IMR-90 (cell line): ENCODE data around the gene NPDC1. TPM values are rescaled to one million over a fixed set of nuclear protein-coding genes. Genes with fewer than 3 reads are reported as not detected.

Experiments
- ATAC-seq: fragments of 200-7000 bp; cut with Tn5 transposase; 2 replicates; pipeline ENCODE4 v1.9.1; 2020; ENCODE audit warnings: low read depth, mild to moderate bottlenecking, moderate library complexity
- BruUV-seq: library from RNA; stranded (reverse); fragments of 400-500 nt; replicated peaks from 2 replicates; lab custom pipeline; 2021; lab: Mats Ljungman, UMichigan
- CTCF ChIA-PET: fragments of 300-600 bp; formaldehyde crosslinking; extraction: SDS; loops from one replicate; lab custom pipeline; 2021; ENCODE audit warnings: antibody characterized with exemption; lab: Yijun Ruan, JAX
- POLR2A ChIA-PET: fragments of 300-600 bp; sonication (Branson Sonifier 250); formaldehyde crosslinking; loops from one replicate; lab custom pipeline; 2022; ENCODE audit warnings: antibody characterized with exemption; ENCODE audit not compliant: unreplicated experiment; lab: Charles Lee
- DNase-seq: peaks from one replicate; pipeline ENCODE4 v3.0.0; 2013
- H2AFZ ChIP-seq: replicated peaks from 2 replicates; pipeline ENCODE3; 2013; ENCODE audit warnings: low read length, mild to moderate bottlenecking; ENCODE audit not compliant: poor library complexity
- H2AK5ac ChIP-seq: 2 replicates; pipeline ENCODE4 v1.6.1; 2013; ENCODE audit warnings: low read depth, low read length, inconsistent platforms
- H2AK9ac ChIP-seq: replicated peaks from 2 replicates; pipeline ENCODE3; 2013; ENCODE audit warnings: mild to moderate bottlenecking, low read depth, low read length, moderate library complexity; ENCODE audit not compliant: poor library complexity
- H2BK120ac ChIP-seq: 2 replicates; pipeline ENCODE4 v1.6.1; 2013; ENCODE audit warnings: low read depth, low read length, inconsistent platforms
- H2BK15ac ChIP-seq: 3 replicates; pipeline ENCODE4 v1.6.1; 2013; ENCODE audit warnings: low read depth, low read length, inconsistent platforms
- H2BK20ac ChIP-seq: 2 replicates; pipeline ENCODE4 v1.6.1; 2013; ENCODE audit warnings: low read depth, mild to moderate bottlenecking, inconsistent platforms, low read length, moderate library complexity
- H2BK5ac ChIP-seq: 2 replicates; pipeline ENCODE4 v1.6.1; 2013; ENCODE audit warnings: mild to moderate bottlenecking, low read depth, low read length, inconsistent platforms; ENCODE audit not compliant: poor library complexity, severe bottlenecking
- H3K14ac ChIP-seq: replicated peaks from 2 replicates; pipeline ENCODE4 v1.6.1; 2013; ENCODE audit warnings: low read depth, low read length, inconsistent platforms
- H3K18ac ChIP-seq: 2 replicates; pipeline ENCODE4 v1.6.1; 2013; ENCODE audit warnings: low read depth, low read length, control low read depth
- H3K23ac ChIP-seq: 2 replicates; pipeline ENCODE4 v1.6.1; 2013; ENCODE audit warnings: low read depth, low read length, inconsistent platforms
- H3K27ac ChIP-seq: 2 replicates; pipeline ENCODE4 v1.5.1; 2013; ENCODE audit warnings: mild to moderate bottlenecking, control low read depth, low read length; ENCODE audit not compliant: insufficient read depth
- H3K27me3 ChIP-seq: 2 replicates; pipeline ENCODE4 v1.6.1; 2013; ENCODE audit warnings: low read length; ENCODE audit not compliant: control insufficient read depth, insufficient read depth
- H3K36me3 ChIP-seq: 2 replicates; pipeline ENCODE4 v1.6.1; 2013; ENCODE audit warnings: low read length, mixed read lengths; ENCODE audit not compliant: control insufficient read depth, insufficient read depth
- H3K4ac ChIP-seq: 2 replicates; pipeline ENCODE4 v1.6.1; 2013; ENCODE audit warnings: low read depth, low read length, inconsistent platforms
- H3K4me1 ChIP-seq: 2 replicates; pipeline ENCODE4 v1.6.1; 2013; ENCODE audit warnings: low read length, mixed read lengths; ENCODE audit not compliant: control insufficient read depth, insufficient read depth
- H3K4me2 ChIP-seq: 2 replicates; pipeline ENCODE4 v1.6.1; 2013; ENCODE audit warnings: low read depth, mild to moderate bottlenecking, control low read depth, low read length, moderate library complexity
- H3K4me3 ChIP-seq: 2 replicates; pipeline ENCODE4 v1.5.1; 2013; ENCODE audit warnings: low read depth, mild to moderate bottlenecking, control low read depth, low read length, moderate library complexity; ENCODE audit not compliant: insufficient read depth
- H3K56ac ChIP-seq: 2 replicates; pipeline ENCODE4 v1.6.1; 2013; ENCODE audit warnings: low read length, inconsistent platforms; ENCODE audit not compliant: insufficient read depth; ENCODE audit errors: extremely low read depth
- H3K79me1 ChIP-seq, 2 experiments: 2 replicates each; pipeline ENCODE4 v1.6.1; 2013; ENCODE audit warnings: low read length in 2 of 2, inconsistent platforms in 1 of 2, low read depth in 1 of 2
- H3K9ac ChIP-seq: 2 replicates; pipeline ENCODE4 v1.6.1; 2013; ENCODE audit warnings: low read depth, low read length, control low read depth
- H3K9me1 ChIP-seq: 2 replicates; pipeline ENCODE4 v1.6.1; 2013; ENCODE audit warnings: low read length, inconsistent platforms; ENCODE audit not compliant: insufficient read depth
- H3K9me3 ChIP-seq: 2 replicates; pipeline ENCODE4 v1.6.1; 2013; ENCODE audit warnings: low read length; ENCODE audit not compliant: control insufficient read depth, insufficient read depth
- H4K20me1 ChIP-seq: 2 replicates; pipeline ENCODE4 v1.6.1; 2013; ENCODE audit warnings: low read length, inconsistent platforms; ENCODE audit not compliant: insufficient read depth
- H4K5ac ChIP-seq: 2 replicates; pipeline ENCODE4 v1.6.1; 2013; ENCODE audit warnings: mild to moderate bottlenecking, low read depth, low read length, control low read depth
- H4K8ac ChIP-seq, 2 experiments: 2 replicates each; pipeline ENCODE4 v1.6.1; 2013; ENCODE audit warnings: low read depth in 2 of 2, low read length in 2 of 2, control low read depth in 1 of 2, inconsistent platforms in 1 of 2
- H4K91ac ChIP-seq: 2 replicates; pipeline ENCODE4 v1.6.1; 2013; ENCODE audit warnings: low read depth, low read length, inconsistent platforms; ENCODE audit not compliant: insufficient read depth
- BHLHE40 ChIP-seq: fragments of 150-350 bp; IDR thresholded peaks from 2 replicates; pipeline ENCODE4 v1.6.1; 2016; ENCODE audit warnings: mild to moderate bottlenecking, low read depth, low read length
- CEBPB ChIP-seq: IDR thresholded peaks from 2 replicates; pipeline ENCODE4 v1.6.1; 2012; ENCODE audit warnings: low read depth, low read length, improper control_type of control experiment
- CHD1 ChIP-seq: IDR thresholded peaks from 2 replicates; pipeline ENCODE4 v1.6.1; 2012; ENCODE audit warnings: low read depth, low read length, improper control_type of control experiment
- FOS ChIP-seq: fragments of 150-350 bp; IDR thresholded peaks from 2 replicates; pipeline ENCODE4 v1.6.1; 2016; ENCODE audit warnings: low read depth, low read length
- MAZ ChIP-seq: IDR thresholded peaks from 2 replicates; pipeline ENCODE4 v1.6.1; 2012; ENCODE audit warnings: low read depth, mild to moderate bottlenecking, low read length, improper control_type of control experiment, moderate library complexity, borderline replicate concordance
- MXI1 ChIP-seq: IDR thresholded peaks from 2 replicates; pipeline ENCODE4 v1.6.1; 2012; ENCODE audit warnings: low read depth, mild to moderate bottlenecking, low read length, moderate library complexity, borderline replicate concordance
- NFE2L2 ChIP-seq: fragments of 150-350 bp; IDR thresholded peaks from 2 replicates; pipeline ENCODE4 v1.6.1; 2016; ENCODE audit warnings: low read depth, mild to moderate bottlenecking, low read length
- POLR2A ChIP-seq: IDR thresholded peaks from 2 replicates; pipeline ENCODE4 v1.6.1; 2012; ENCODE audit warnings: mild to moderate bottlenecking, low read depth, low read length
- RAD21 ChIP-seq: IDR thresholded peaks from 2 replicates; pipeline ENCODE4 v1.6.1; 2012; ENCODE audit warnings: low read length, improper control_type of control experiment
- RCOR1 ChIP-seq: IDR thresholded peaks from 2 replicates; pipeline ENCODE4 v1.6.1; 2012; ENCODE audit warnings: mild to moderate bottlenecking, low read length, improper control_type of control experiment; ENCODE audit not compliant: insufficient replicate concordance
- RFX5 ChIP-seq: IDR thresholded peaks from 2 replicates; pipeline ENCODE4 v1.8.0; 2012; ENCODE audit warnings: low read depth, mild to moderate bottlenecking, low read length, moderate library complexity
- WGBS, 2 experiments: methylation state at CpG; one replicate each; pipeline versions ENCODE4 v1.1.5 to v1.1.7; 2013; ENCODE audit warnings: missing lambda C conversion rate in 2 of 2; ENCODE audit not compliant: insufficient read length in 1 of 2; ENCODE audit errors: extremely low coverage in 2 of 2; 5-methylcytosine and 5-hydroxymethylcytosine counted together
- dilution Hi-C: fragments of 300-500 bp; cut with HindIII; formaldehyde crosslinking; loops from one replicate; pipeline ENCODE4 v1.14.3; 2018; ENCODE audit warnings: low sequenced_read_pairs; ENCODE audit not compliant: unreplicated experiment
- in situ Hi-C: fragments of 300-500 bp; cut with MboI; formaldehyde crosslinking; loops from 3 replicates; pipeline ENCODE4 v1.14.3; 2019; ENCODE audit warnings: low sequenced_read_pairs, inconsistent platforms, mixed read lengths
- intact Hi-C: fragments of 100-400 bp; cut with micrococcal nuclease; formaldehyde crosslinking; loops from 2 replicates; pipeline ENCODE4 v1.10.0; 2022
- polyA plus RNA-seq, 3 experiments: library from polyadenylated mRNA; depleted of rRNA; stranded (reverse); fragments of >200 nt; gene quantifications; 2 replicates each; pipeline ENCODE4 v1.2.3, GENCODE V29; 2012; ENCODE audit warnings: low replicate concordance in 1 of 3
- total RNA-seq: library from RNA; depleted of rRNA; stranded (reverse); fragments of >200 nt; gene quantifications from 2 replicates; pipeline ENCODE4 v1.2.3, GENCODE V29; 2012
- TF ChIP-seq, protein P1 (sequence below): fragments of 150-350 bp; IDR thresholded peaks from 2 replicates; pipeline ENCODE4 v1.6.1; 2016; ENCODE audit warnings: low read depth, mild to moderate bottlenecking, low read length, moderate library complexity, borderline replicate concordance
- TF ChIP-seq, protein P2 (sequence below): fragments of 150-350 bp; IDR thresholded peaks from 2 replicates; pipeline ENCODE4 v1.6.1; 2017; ENCODE audit warnings: mild to moderate bottlenecking, antibody characterized with exemption, low read length, low read depth
- TF ChIP-seq, protein P3 (sequence below): conservative IDR thresholded peaks from 2 replicates; pipeline ENCODE4 v1.5.1; 2012; ENCODE audit warnings: mild to moderate bottlenecking, low read depth, low read length, improper control_type of control experiment

NPDC1 gene
- total and polyA plus RNA-seq, 2 of the 4 experiments (the other 2 are of a cell fraction), result 2.7 to 58.1 TPM

DNA sequence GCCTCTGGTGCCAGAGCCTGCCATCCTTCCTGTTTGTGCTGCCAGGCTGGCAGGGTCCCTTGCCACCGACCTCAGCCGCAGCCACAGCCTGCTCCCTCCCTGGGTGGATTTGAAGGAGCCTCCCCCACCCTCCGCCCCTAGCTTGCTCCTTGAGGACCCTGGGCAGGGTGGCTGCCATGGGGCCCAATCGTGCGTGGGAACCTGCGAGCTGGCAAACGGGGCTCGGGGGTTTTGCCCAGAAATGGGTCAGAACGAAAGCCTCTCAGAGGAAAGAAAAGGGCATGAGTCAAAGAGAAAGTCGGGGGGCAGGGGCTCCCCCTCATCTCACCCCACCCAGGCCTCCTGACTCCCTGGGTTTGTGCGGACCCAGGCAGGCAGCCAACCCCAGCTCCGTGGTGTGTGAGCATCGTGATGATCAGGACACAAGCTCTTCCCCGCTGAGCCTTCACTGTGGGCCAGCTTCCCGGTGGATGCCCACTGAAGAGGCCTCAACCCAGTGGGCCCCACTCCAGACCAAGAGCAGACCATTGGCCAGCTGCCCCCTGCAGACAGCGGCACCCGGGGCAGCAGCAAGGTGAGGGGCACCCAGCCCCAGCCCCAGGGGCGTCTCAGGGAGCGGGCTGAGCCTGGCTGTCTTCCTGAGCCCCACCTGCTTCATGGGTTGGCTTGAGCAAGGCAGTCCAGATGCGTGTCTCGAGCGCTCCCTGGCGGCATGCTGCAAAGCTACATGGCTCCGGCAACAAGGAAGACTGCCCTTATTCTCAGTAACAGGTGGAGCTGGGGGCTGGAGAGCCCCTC, 11.1 kb downstream of the NPDC1 start:
- Histone ChIP-seq H2AFZ (peak overlapping the region; percentile 53), H3K14ac (no peak overlapping the region), H2AK5ac (no peak overlapping the region), H3K27ac (no peak overlapping the region), H2BK5ac (no peak overlapping the region), H4K20me1 (no peaks in the 10 kb centered on the region; the same call in 1 of the 2 replicates), H3K56ac (no peak overlapping the region), H3K27me3 (peaks cover 2% of the 10 kb centered on the region; the same call in 1 of the 2 replicates), H3K4me1 (no peaks in the 10 kb centered on the region), H3K9ac (no peak overlapping the region), H3K36me3 (peaks cover 12% of the 10 kb centered on the region), H2AK9ac (peak overlapping the region; percentile 91), H3K9me1 (no peaks in the 10 kb centered on the region), H4K91ac (no peak overlapping the region), H3K4ac (no peak overlapping the region), H4K5ac (no peak overlapping the region), H3K4me3 (no peak overlapping the region), H3K9me3 (no peaks in the 10 kb centered on the region), H3K18ac (no peak overlapping the region), H2BK20ac (no peak overlapping the region), H3K4me2 (no peak overlapping the region), H2BK15ac (no peak overlapping the region), H3K79me1 (no peaks in the 10 kb centered on the region), H3K23ac (no peak overlapping the region), H4K8ac (no peak overlapping the region), H2BK120ac (no peak overlapping the region)
- CTCF ChIA-PET, result interaction anchor here (0.6 to 3.1 kb wide), 8 partner anchors 12 to 248 kb away, joined by 3 to 27 read pairs (median 4); partner anchors contain the start of gene NPDC1
- DNase-seq (peak; percentile 77), ATAC-seq (peak; percentile 97)
- in situ Hi-C loops, result loop anchor here (10.0 kb wide), 1 partner anchor 250 kb away; no protein-coding TSS in a partner anchor
- dilution Hi-C loops, result no loop called here
- BruUV-seq, result no TSS peak
- intact Hi-C loops, result loop anchor here (1.0 kb wide), 3 partner anchors 87 to 248 kb away; no protein-coding TSS in a partner anchor
- WGBS, 2 experiments, result 10% methylated on average over 10 of the region's 24 CpGs; no CpG with 5 or more reads in 1 of the 2 experiments
- POLR2A ChIA-PET, result no interaction called here
- peak; percentile 87 for TF ChIP-seq RAD21
- no peak for TF ChIP-seq RCOR1
- TF ChIP-seq, protein P1, sequence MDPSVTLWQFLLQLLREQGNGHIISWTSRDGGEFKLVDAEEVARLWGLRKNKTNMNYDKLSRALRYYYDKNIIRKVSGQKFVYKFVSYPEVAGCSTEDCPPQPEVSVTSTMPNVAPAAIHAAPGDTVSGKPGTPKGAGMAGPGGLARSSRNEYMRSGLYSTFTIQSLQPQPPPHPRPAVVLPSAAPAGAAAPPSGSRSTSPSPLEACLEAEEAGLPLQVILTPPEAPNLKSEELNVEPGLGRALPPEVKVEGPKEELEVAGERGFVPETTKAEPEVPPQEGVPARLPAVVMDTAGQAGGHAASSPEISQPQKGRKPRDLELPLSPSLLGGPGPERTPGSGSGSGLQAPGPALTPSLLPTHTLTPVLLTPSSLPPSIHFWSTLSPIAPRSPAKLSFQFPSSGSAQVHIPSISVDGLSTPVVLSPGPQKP, result no peak
- TF ChIP-seq FOS, result no peak
- TF ChIP-seq CEBPB, result no peak
- TF ChIP-seq MXI1, result no peak
- TF ChIP-seq BHLHE40, result no peak
- no peak for TF ChIP-seq RFX5
- no peak for TF ChIP-seq CHD1
- no peak for TF ChIP-seq POLR2A
- TF ChIP-seq, protein P2, sequence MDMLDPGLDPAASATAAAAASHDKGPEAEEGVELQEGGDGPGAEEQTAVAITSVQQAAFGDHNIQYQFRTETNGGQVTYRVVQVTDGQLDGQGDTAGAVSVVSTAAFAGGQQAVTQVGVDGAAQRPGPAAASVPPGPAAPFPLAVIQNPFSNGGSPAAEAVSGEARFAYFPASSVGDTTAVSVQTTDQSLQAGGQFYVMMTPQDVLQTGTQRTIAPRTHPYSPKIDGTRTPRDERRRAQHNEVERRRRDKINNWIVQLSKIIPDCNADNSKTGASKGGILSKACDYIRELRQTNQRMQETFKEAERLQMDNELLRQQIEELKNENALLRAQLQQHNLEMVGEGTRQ, result no peak
- no peak for TF ChIP-seq NFE2L2
- TF ChIP-seq, protein P3, sequence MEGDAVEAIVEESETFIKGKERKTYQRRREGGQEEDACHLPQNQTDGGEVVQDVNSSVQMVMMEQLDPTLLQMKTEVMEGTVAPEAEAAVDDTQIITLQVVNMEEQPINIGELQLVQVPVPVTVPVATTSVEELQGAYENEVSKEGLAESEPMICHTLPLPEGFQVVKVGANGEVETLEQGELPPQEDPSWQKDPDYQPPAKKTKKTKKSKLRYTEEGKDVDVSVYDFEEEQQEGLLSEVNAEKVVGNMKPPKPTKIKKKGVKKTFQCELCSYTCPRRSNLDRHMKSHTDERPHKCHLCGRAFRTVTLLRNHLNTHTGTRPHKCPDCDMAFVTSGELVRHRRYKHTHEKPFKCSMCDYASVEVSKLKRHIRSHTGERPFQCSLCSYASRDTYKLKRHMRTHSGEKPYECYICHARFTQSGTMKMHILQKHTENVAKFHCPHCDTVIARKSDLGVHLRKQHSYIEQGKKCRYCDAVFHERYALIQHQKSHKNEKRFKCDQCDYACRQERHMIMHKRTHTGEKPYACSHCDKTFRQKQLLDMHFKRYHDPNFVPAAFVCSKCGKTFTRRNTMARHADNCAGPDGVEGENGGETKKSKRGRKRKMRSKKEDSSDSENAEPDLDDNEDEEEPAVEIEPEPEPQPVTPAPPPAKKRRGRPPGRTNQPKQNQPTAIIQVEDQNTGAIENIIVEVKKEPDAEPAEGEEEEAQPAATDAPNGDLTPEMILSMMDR, result peak; percentile 88
- TF ChIP-seq MAZ, result peak; percentile 41; the same call in 1 of the 2 replicates
